HG03565 (cell line): ENCODE data around the gene NINJ2.
"Not testable (repeated sequence)": the region's sequence is repeated elsewhere in the genome, so short reads cannot be mapped to it uniquely, and the experiment has no call there.

Experiments used
- ATAC-seq: cut with Tn5 transposase; IDR thresholded peaks from one replicate; pipeline ENCODE4 v1.9.1; 2021; ENCODE audit warnings: mild to moderate bottlenecking, moderate library complexity; ENCODE audit not compliant: unreplicated experiment

The NINJ2 gene

GRCh38 chr12:642633-643474 lies 20.4 kb downstream of the NINJ2 start:
- peak; percentile 50 for ATAC-seq

GRCh38 chr12:641321-641720 lies 21.9 kb downstream of the NINJ2 start:
- not testable (repeated sequence) for ATAC-seq

- ATAC-seq = no peak
Measured at GRCh38 chr12:640773-641172, 22.5 kb downstream of the NINJ2 start.

GRCh38 chr12:639988-640387 lies 23.3 kb downstream of the NINJ2 start:
- ATAC-seq = no peak

GRCh38 chr12:639566-639965 lies 23.7 kb downstream of the NINJ2 start:
- no peak for ATAC-seq

- no peak for ATAC-seq
Measured at GRCh38 chr12:638953-639557, 24.2 kb downstream of the NINJ2 start.

GRCh38 chr12:636632-637031 lies 26.6 kb downstream of the NINJ2 start:
- ATAC-seq = no peak

- ATAC-seq = no peak
Measured at GRCh38 chr12:633731-634130, 29.5 kb downstream of the NINJ2 start.

GRCh38 chr12:632102-632696 lies 31.0 kb downstream of the NINJ2 start:
- no peak for ATAC-seq

GRCh38 chr12:630656-631632 lies 32.3 kb downstream of the NINJ2 start:
- ATAC-seq = peak; percentile 78

GRCh38 chr12:628742-629078 lies 34.5 kb downstream of the NINJ2 start:
- not testable (repeated sequence) for ATAC-seq

- no peak for ATAC-seq
Measured at GRCh38 chr12:627863-628741, 35.1 kb downstream of the NINJ2 start.

- ATAC-seq = no peak
Measured at GRCh38 chr12:627285-627684, 36.0 kb downstream of the NINJ2 start.

- no peak for ATAC-seq
Measured at GRCh38 chr12:625998-626397, 37.2 kb downstream of the NINJ2 start.

GRCh38 chr12:623865-624372 lies 39.3 kb downstream of the NINJ2 start:
- ATAC-seq = no peak

- no peak for ATAC-seq
Measured at GRCh38 chr12:623172-623864, 39.9 kb downstream of the NINJ2 start.

- ATAC-seq = no peak
Measured at GRCh38 chr12:622416-622815, 40.8 kb downstream of the NINJ2 start.

- ATAC-seq = no peak
Measured at GRCh38 chr12:619346-619745, 43.9 kb downstream of the NINJ2 start.

GRCh38 chr12:618605-619004 lies 44.6 kb downstream of the NINJ2 start:
- no peak for ATAC-seq
